GM18907 (cell line): ENCODE results near the gene MYOCD.

ENCODE experiments used
- ATAC-seq: cut with Tn5 transposase; IDR thresholded peaks from one replicate; pipeline ENCODE4 v1.9.1; 2021; ENCODE audit warnings: mild to moderate bottlenecking, moderate library complexity; ENCODE audit not compliant: unreplicated experiment

Gene MYOCD

DNA sequence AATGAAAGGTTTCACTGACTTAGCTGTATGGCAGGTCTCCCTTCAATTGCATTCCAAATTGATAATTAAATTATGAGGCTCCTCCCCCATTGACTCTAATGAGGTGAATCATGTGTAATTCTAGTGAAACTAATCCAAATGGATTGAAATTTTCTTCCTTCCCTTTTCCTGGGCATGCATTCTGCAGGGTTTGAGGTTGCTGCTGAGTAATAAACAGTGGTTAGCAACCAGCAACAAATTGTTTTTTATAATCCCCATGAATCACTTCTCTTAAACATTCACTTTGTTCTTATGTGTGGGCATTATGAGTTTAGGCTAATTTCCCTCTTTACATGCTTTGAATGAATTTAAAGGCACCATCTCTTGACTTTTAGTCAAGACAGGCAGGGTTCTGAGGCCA lies 43.4 kb downstream of the MYOCD start:
- no peak for ATAC-seq

DNA sequence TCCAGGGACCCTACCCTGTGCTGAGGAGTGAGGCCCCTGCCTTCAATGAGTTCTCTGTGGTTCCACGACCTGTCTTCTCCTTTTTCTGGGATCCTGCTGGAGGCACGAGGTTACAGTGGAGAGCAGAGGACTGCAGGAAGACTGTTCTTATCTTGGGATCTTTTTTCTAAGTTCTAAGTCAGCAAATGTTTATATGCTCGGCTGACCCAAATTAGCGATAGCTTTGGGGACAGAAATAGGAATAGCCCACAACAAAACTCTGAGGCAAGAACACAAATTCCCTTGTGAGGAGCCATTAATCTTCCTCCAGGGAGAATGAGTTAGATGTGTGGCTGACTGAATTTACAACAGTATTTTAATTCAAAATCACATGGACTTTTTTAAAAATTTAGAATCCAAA lies 46.7 kb downstream of the MYOCD start:
- no peak for ATAC-seq

DNA sequence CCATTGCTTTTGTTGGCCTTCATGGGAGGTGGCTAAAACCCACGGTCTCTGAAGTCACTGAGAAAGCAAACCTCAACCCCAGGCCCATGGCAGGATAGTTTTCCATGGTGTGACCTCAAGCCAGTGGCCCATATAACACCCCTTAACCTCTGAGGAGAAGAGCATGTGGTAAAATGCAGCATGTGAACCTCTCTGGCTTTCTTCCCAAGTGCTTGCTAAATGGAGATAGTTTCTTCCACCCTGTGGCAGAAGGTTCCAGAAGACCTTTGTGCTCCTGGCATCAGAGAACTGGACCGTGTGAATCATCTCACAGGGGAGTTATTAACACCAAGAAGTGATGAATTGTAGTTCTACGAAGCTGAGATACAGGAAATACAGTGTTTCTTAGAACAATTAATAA lies 47.3 kb downstream of the MYOCD start:
- ATAC-seq: no peak

DNA sequence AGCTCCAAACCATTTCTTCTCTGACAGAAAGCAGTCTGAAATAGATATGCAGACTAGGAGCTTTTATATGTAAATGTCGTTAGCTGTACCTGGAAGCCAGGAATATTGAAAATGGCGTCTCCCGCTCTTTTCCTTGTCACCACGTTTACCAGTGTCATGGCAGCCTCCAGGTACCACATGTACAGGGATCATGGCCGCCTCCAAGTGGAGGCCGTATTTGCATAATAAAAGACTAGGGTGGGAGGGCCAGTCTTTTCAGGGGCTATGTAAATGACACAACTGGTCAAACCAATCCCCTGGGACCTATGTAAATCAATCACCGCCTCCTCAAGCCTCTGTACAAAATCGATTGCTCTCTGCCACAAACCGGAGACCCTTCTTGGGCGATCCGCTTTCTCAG lies 54.3 kb downstream of the MYOCD start:
- no peak for ATAC-seq

DNA sequence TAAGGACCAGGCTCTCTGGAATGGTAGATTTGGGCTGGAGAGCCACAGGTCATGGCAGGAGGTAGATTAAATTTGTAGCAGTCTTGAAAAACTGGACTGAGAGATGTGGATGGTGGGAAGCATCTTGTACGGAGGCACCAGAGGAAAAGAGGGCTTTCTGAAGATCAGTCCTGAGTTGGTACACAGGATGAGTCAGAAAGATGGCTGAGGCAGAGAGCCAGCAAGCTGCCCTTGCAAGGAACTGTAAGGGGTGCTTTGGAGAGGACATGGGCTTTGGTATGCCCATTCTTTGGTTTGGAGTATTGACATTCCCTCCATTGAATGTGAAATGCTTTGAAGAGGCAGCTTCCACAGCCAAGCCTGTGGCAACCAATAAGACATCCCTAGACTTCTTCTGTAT lies 55.9 kb downstream of the MYOCD start:
- ATAC-seq: no peak

DNA sequence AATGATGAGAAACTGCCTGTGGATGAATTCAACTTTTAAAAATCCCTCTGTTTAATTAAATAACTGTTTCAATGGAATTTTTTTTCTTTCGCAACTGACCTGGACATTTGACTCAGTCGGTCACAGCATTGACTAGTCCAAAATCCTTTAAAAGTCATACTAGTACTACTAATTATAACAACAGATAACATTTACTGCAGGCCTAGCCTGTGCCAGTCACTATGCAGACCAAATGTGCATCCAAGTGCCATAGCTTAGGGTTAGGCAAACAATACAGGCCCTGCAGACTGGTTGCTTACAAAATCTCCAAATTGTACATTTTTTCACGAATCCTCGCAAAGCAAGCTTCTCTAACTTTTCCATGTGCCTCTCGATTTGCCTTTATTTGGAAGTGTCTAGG lies 56.6 kb downstream of the MYOCD start:
- no peak for ATAC-seq

DNA sequence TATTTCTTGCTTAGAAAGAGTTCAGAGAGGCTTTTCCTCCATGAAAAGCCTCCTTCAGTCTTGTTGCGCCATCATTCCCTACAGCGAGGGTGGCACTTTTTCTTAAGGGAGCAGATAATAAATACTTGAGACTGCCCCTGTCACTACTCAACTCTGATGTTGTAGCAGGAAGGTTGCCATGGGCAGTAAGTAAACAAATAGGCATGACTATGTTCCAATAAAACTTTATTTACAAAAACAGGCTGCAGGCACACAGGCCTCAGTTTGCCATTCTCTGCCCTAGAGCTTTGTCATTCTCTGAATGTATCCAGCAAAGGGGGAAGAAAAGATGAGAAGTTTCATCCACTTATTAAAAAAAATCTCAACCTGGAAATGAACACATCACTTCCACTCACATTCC lies 60.4 kb downstream of the MYOCD start:
- no peak for ATAC-seq

DNA sequence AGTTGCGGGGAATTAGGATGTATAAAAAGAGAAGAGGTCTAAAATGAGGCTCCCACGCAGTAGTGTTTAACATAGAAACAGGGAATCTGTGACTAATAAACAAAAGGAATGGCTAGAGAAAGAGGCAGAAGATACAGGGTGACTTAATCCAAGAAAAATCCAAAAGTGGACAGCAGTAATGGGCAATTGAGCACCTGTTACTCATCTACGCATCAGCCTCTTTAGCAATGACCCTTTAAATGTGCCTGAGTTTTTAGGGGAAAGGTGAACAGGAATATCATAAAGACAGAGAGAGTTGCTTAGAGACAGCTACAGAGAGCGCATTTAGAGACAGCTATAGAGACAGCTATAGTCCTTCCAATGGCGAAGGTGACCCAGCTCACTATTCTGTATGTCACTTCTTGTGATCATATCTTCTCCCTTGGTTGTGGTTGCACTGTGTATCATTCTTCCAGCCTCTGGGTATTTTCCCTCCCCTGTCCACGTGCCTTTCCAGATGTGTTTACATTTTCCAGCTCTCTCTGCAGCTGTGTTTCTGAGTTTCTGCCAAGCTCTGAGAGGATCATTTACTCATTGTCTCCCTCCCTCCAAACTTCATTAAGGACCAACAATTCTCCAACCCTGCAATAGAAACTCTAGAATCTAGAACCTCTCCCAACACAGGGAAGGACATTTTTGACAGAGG lies 61.5 kb downstream of the MYOCD start:
- ATAC-seq: no peak

DNA sequence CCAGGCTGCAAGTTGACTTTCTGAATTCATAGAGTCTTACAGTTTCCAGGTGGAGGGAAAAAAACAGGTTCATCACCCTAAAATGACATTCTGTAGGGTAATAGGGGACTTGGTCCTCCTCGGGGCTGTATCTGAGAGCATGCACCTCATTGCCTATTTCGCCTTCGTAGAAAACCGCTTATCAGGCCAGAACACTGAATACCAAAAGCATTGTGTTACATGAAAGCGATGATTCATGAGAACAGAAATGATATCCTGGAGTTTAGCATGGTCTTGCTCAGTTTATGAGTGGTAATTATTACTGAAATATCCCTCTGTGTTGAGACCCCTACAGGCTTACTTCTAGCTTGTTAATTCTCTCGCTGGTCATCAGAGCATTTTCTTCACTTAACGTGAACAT lies 62.2 kb downstream of the MYOCD start:
- no peak for ATAC-seq

DNA sequence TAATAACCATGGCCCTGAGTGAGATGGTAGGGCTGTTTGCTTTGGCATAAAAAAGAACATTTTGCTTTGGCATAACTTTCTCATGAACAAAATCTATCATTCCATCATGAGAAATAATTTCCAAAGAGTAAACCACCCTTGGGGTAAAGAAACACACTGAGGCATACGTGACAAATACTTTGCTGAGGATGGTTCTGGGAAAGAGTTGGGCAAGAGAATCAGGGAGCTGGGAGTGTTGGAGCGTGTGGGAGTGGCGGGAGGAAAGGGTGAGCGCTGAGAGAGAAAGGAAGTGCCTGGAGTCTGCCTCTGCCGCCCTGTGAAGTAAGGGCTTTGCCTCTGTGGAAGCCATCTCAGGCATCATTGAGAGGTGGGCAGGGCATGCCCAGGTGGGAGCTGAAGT lies 63.4 kb downstream of the MYOCD start:
- no peak for ATAC-seq

DNA sequence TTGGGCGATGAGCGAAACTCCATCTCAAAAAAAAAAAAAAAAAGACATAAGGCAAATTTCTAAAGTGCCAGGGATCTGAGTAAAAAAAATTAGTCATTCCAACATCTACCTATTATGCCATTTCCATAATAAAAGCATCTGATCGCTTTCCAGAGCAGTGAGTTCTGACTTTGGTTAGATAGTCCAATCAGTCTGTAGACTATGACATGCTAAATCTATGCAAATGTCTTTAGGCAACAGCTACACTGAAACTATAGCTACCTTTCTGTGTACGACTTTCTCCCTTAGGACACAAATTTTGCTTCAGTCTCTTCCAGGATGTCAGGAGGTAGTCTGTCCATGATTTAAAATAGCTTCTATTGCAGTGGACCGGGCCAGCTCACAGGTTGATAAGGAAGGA lies 64.7 kb downstream of the MYOCD start:
- no peak for ATAC-seq

DNA sequence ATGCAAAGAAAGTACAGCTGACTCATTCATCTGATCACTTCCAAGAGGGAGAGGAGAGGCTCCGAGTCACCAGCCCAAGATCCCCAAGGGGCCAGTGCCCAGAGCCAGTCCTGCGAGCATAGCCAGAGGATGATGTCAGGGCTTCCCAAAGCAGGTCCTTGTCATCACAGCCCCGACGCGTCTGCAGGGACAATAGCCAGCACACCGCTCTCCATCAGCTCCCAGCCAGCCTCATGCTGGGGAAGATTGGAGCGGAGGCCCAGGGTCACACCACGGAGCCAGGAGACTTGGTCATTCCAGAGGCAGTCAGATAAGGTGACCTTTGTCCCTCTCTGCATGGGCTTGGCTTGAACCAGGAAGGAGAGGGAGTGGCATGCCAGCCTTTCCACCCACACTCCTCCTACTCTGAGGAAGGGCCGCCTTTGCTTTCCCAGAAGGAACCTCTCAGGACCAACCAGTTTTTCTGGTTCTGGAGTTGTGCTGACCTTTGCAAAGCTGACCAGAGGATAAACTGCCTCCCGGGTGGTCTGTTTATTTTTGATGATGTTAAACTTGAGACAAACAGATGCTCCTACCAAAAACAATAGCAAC lies 65.3 kb downstream of the MYOCD start:
- ATAC-seq: no peak

DNA sequence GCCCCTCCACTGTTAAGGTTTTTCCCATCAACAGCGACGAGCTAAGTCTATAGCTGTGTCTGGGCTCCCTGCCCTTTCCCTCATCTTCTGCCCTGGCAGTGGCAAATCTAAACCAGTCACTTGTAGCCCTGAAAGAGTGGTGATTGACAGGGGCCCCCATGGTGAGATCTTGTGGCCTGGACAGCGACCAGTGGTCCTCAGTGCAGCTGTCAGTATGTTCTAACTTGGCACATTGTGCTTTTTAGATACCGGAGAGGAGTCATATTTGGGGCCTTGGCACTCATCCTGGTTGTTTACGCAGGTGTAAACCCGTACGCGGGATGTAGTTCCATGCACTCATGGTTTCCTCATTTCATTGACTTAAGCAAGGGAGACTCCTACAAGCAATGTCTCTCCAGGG lies 66.1 kb downstream of the MYOCD start:
- ATAC-seq: no peak

DNA sequence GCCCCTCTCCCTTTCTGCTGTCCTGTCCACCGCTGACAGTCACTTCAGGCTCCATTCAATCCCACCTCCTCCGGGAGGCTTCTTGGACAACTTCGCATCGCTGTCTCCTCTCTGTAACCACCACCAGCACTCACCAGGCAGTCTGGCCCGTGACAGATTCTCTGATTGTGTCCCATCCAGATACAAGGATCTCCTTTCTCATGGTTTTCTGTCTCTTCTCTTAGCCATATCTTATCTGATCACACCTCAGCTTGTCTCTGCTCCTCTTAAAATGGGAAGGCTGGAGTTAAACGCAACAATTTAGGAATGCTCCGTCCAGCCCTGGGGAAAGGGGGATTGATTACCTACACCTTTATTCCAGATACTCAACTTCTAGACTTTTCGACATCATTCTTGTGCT lies 66.7 kb downstream of the MYOCD start:
- no peak for ATAC-seq

DNA sequence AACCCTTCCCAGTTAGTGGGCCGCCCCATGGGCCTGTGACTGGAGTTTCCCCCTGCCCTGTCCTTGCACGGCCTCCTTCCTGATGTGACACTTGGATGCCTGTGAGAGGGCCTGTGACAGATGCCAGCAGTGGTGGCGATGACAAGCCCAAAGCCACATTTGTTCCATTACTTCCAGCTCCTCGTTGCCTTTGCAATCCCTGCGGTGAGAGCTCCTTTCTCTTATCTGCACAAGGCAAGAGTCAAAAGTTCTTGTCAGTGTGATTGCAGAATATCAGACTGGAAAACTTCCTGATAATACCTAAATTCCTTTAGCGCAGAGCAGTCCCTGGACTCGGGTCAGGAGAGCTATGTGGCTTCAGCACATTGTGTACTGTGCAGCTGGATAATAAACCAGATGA lies 69.2 kb downstream of the MYOCD start:
- no peak for ATAC-seq

DNA sequence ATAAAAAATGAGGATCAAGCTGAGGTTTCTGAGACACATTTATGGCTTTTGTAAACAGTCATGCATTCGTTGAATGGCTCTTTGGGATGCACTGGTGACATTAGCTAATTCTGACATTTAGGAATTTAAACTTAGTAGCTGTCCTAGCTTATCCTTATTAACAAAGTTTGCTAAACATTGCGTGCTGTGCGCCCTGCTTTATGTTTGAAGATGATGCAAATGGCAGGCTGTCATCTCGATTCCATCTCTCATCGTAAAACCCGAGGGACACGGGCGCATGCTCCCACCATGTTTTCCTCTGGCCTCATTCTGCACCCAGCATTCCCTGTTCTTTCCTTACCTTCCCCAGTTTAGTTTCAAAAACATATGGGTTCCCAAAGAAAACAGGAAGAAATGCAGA lies 69.8 kb downstream of the MYOCD start:
- ATAC-seq: no peak

DNA sequence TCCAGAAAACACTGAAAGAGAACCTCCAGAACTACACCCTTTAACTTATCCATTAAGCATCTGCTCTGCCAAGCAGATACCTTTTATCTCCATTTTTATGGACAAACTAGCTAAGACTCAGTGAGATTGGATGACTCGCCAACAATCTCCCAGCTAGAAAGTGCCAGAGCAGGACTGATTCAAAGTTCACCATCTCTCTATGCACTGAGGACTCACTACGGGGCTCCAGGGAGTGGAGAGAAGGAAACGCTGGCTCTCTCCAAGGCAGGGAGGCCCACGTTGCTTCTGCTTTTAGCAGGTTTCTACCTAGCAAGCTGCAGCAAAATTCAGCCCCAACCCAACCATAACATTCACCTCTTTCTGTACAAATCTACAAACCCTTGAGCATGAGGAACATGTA lies 70.8 kb downstream of the MYOCD start:
- ATAC-seq: no peak

DNA sequence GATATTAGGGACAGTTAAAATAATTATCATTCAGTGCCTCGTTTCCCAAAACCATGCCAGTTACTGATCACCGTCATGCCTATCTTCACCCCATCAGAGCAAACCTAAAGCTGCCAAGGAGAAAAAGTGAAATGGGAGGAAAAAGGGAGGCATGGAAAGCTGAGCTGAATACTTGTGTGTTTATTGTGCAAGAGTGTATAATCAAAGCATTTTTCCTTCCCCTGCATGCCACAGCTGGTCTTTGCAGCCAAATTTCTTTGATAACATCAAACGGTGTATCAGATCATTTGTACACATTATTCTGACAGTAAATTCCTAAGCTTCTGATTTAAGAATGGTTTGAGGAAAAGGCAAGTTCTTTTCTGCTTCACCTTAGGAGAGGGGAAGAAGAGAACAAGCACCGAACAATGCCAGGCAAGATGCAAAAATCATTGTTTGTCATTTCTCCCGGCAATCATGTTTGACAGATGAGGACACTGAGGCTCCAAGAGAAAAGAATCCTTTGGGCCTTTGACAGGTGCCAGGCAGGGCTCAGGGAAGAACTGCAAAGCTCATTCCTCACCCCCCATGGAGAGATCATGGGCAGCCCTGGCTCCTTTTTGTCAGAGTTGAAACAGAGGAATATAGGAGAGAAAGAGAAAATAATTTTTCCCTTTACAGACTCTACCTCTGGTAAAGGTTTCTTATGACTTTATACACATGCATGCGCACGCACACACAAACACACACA lies 72.2 kb downstream of the MYOCD start:
- ATAC-seq: no peak

DNA sequence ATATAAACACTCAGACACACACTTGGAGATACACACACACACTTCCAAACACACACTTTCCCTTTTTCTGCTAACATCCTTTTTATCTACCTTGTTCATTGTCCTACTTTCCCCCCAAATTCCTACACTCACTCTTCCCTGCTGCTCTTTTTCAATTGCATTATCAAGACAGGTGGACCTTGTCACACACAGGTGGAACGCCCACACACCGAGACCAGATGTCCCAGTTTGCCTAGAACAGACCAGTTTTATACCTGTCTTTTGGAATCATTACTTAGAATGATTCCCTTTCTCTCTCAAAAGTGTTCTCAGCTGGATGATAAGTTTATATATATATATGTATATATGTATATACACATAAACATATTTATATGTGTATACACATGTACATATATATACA lies 72.9 kb downstream of the MYOCD start:
- ATAC-seq: no peak

DNA sequence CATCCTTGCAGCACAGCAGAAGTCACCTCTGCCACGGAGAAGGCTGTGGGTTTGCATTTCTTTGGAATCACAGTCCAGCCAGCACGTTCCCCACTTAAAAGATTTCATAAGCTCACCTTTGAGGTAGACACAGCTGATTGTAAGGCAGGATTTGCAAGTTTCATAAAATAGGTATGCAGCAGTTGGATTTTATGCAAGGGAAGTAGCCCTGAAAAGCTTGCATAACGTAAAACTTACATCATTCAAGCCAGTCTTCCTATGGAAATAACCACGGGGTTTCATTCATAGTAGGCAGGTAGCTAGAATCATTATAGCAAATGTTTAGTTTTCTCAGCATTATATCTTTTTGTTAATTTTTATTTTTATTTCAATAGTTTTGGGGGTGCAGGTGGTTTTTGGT lies 73.8 kb downstream of the MYOCD start:
- no peak for ATAC-seq

DNA sequence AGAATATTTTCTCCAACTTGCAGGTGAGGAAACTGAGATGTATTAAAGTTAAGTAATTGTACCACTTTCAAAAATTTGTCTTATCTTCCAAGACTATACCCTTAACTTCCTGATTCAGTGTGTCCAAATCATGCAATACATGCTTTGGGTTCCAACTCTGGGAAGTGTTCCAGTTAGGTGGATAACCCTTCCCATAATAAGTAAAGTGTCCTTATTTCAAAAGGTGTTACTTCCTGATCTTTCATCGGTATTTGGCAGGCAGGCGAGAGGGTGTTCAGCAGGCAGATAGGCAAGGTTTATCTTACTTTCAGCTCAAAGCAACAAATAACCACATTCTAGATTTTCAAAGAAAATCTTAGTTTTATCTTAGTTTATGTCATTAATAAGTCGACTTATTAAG lies 77.4 kb downstream of the MYOCD start:
- ATAC-seq: no peak

DNA sequence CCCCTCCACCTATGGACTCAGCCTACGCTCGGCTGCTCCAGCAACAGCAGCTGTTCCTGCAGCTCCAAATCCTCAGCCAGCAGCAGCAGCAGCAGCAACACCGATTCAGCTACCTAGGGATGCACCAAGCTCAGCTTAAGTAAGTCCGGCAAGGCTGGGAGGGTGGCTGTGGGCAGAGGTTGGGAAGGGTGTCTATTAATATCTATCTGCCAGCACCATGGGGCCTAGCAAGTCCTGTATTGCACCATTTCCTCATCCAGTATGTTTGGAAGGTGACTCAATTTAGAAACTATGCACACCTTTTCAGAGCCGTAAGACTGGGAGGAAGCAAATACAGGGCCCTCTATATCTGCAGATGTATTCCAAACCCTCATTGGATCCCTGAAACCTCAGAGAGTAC lies 78.6 kb downstream of the MYOCD start:
- ATAC-seq: no peak

DNA sequence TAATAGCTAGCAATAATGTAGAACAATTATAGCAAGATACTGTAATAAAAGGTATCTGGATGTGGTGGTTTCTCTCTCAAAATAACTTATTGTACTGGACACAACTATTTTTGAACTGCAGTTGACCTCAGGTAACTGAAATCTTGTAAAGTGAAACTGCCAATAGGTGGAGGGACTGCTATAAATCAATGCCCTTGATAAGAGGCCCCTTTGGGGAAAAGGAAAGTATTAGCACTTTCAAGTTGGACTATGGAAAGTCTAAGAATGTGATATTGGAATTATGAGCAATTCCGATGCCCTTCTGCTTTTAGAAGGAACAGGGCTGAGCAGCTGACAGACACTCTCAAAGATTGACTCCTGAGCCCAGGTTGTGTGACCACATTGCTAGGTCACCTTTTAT lies 79.1 kb downstream of the MYOCD start:
- no peak for ATAC-seq
